Middle frontal gyrus (tissue), 1 donor: ENCODE measurements around the gene CCDC110.
"Not testable (repeated sequence)": the region's sequence is repeated elsewhere in the genome, so short reads cannot be mapped to it uniquely, and the experiment has no call there.

Experiments used
- DNase-seq: peaks from one replicate; pipeline ENCODE4 v3.0.0-alpha.2; 2015; ENCODE audit warnings: low spot score; ENCODE audit errors: extremely low spot score

CCDC110 gene

GRCh38 chr4:185471235-185472102, at the start of gene CCDC110:
TSS of gene CCDC110 (minus strand) at chr4:185471733. CDS start at chr4:185471683, 50 bp downstream.
- DNase-seq: peak; percentile 80

GRCh38 chr4:185520119-185520518, 48.6 kb upstream of the CCDC110 start:
- no peak for DNase-seq

GRCh38 chr4:185518494-185518893, 47.0 kb upstream of the CCDC110 start:
- DNase-seq: no peak

- no peak for DNase-seq
Measured at GRCh38 chr4:185518069-185518468, 46.5 kb upstream of the CCDC110 start.

- no peak for DNase-seq
Measured at GRCh38 chr4:185515248-185515647, 43.7 kb upstream of the CCDC110 start.

GRCh38 chr4:185514182-185514697, 42.7 kb upstream of the CCDC110 start:
- no peak for DNase-seq

GRCh38 chr4:185513489-185514181, 42.1 kb upstream of the CCDC110 start:
- DNase-seq: no peak

GRCh38 chr4:185512516-185512915, 41.0 kb upstream of the CCDC110 start:
- no peak for DNase-seq

- not testable (repeated sequence) for DNase-seq
Measured at GRCh38 chr4:185511243-185511642, 39.7 kb upstream of the CCDC110 start.

- DNase-seq: no peak
Measured at GRCh38 chr4:185510806-185511205, 39.3 kb upstream of the CCDC110 start.

- no peak for DNase-seq
Measured at GRCh38 chr4:185508181-185508580, 36.6 kb upstream of the CCDC110 start.

- DNase-seq: no peak
Measured at GRCh38 chr4:185506422-185506821, 34.9 kb upstream of the CCDC110 start.

- DNase-seq: no peak
Measured at GRCh38 chr4:185504098-185505047, 32.8 kb upstream of the CCDC110 start.

- no peak for DNase-seq
Measured at GRCh38 chr4:185502386-185502785, 30.9 kb upstream of the CCDC110 start.

- DNase-seq: no peak
Measured at GRCh38 chr4:185500576-185500975, 29.0 kb upstream of the CCDC110 start.

GRCh38 chr4:185500035-185500434, 28.5 kb upstream of the CCDC110 start:
- no peak for DNase-seq

- no peak for DNase-seq
Measured at GRCh38 chr4:185488650-185489049, 17.1 kb upstream of the CCDC110 start.

GRCh38 chr4:185481401-185481800, 9.9 kb upstream of the CCDC110 start:
- no peak for DNase-seq

- no peak for DNase-seq
Measured at GRCh38 chr4:185480016-185480732, 8.6 kb upstream of the CCDC110 start.

GRCh38 chr4:185479507-185479971, 8.0 kb upstream of the CCDC110 start:
- DNase-seq: no peak
